ENCODE measurements around the gene DCLK2. TPM values are rescaled to one million over a fixed set of nuclear protein-coding genes. Genes with fewer than 3 reads are reported as not detected.

DCLK2 gene
- total and polyA plus RNA-seq, 2 of the 13 experiments (the other 11 are each of a cell fraction or from before 2014, with no cell fraction given), result not detected

DNA sequence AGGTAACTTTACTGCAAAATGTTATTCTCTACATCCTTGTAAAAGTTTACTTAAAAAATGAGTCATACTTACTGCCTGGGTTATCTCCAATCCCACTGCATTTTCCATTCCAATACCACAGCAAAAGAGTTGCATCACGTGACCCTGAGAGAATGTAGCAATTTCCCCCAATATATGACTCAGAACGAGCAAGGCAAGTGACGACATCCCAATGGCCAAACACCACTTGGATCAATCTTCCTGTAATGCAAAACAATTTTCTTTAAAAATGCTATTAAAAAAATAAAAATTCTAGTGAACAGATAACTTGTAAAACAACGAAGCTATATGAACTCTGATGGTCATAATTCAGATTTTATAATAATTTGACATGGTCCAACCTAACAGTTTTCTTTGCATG, 224.3 kb downstream of the DCLK2 start (continued):
- peak; percentile 56 for TF ChIP-seq ARID5B (CRISPR knock-in tag; IDR thresholded peaks at IDR 0.05)
- no peak for TF ChIP-seq PREB (CRISPR knock-in tag; IDR thresholded peaks at IDR 0.05)
- TF ChIP-seq SNAPC5 (CRISPR knock-in tag; IDR thresholded peaks at IDR 0.05; ENCODE audit: borderline replicate concordance), result no peak
- TF ChIP-seq FOXK2 (IDR thresholded peaks at IDR 0.05), result no peak
- TF ChIP-seq NR2F6 (IDR thresholded peaks at IDR 0.05), result 0 out of 2 replicates have a peak, but pooled peaks have one; percentile 11
- no peak for TF ChIP-seq NR2F6 (CRISPR knock-in tag; IDR thresholded peaks at IDR 0.05)
- TF ChIP-seq, protein P1, sequence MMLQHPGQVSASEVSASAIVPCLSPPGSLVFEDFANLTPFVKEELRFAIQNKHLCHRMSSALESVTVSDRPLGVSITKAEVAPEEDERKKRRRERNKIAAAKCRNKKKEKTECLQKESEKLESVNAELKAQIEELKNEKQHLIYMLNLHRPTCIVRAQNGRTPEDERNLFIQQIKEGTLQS (CRISPR knock-in tag; IDR thresholded peaks at IDR 0.05), result peak; percentile 83
- peak; percentile 63 for TF ChIP-seq GATAD2A (CRISPR knock-in tag; IDR thresholded peaks at IDR 0.05)
- TF ChIP-seq FOXJ3 (CRISPR knock-in tag; IDR thresholded peaks at IDR 0.05; ENCODE audit: borderline replicate concordance), result no peak
- TF ChIP-seq HES4 (CRISPR knock-in tag; IDR thresholded peaks at IDR 0.05; ENCODE audit: borderline replicate concordance), result no peak
- no peak for TF ChIP-seq ZNF274 (CRISPR knock-in tag; IDR thresholded peaks at IDR 0.05)
- no peak for TF ChIP-seq JARID2 (CRISPR knock-in tag; IDR thresholded peaks at IDR 0.05; ENCODE audit: insufficient replicate concordance)
- TF ChIP-seq TEAD2 (CRISPR knock-in tag; IDR thresholded peaks at IDR 0.05), result no peak
- no peak for TF ChIP-seq ZNF547 (CRISPR knock-in tag; IDR thresholded peaks at IDR 0.05)
- TF ChIP-seq RCOR2 (CRISPR knock-in tag; IDR thresholded peaks at IDR 0.05), result 0 out of 2 replicates have a peak, but pooled peaks have one; percentile 32
- TF ChIP-seq ZNF296 (CRISPR knock-in tag; conservative IDR thresholded peaks at IDR 0.05), result no peak
- TF ChIP-seq TEAD3 (CRISPR knock-in tag; optimal IDR thresholded peaks at IDR 0.05; ENCODE audit: borderline replicate concordance), result peak; percentile 18
- no peak for TF ChIP-seq PAF1 (CRISPR knock-in tag; IDR thresholded peaks at IDR 0.05)
- no peak for TF ChIP-seq JDP2 (CRISPR knock-in tag; IDR thresholded peaks at IDR 0.05; ENCODE audit: borderline replicate concordance)
- no peak for TF ChIP-seq ZNF772 (CRISPR knock-in tag; IDR thresholded peaks at IDR 0.05)
- TF ChIP-seq HMGXB3 (CRISPR knock-in tag; IDR thresholded peaks at IDR 0.05; ENCODE audit: borderline replicate concordance), result no peak
- TF ChIP-seq CREB1 (IDR thresholded peaks at IDR 0.05), result peak; percentile 53; the same call in 1 of the 2 replicates
- peak; percentile 60 for TF ChIP-seq CREB1 (CRISPR knock-in tag; IDR thresholded peaks at IDR 0.05)
- peak in 1 of 2 experiments; percentile 33; a peak in 1 of 4 replicates for TF ChIP-seq NR2F1 (CRISPR knock-in tag; IDR thresholded peaks at IDR 0.05)
